CD4-positive, alpha-beta T cell (primary cell): ENCODE results near the gene CPZ. TPM values are rescaled to one million over a fixed set of nuclear protein-coding genes. Genes with fewer than 3 reads are reported as not detected.

ENCODE experiments used
- ATAC-seq: fragments of 200-7000 bp; cut with Tn5 transposase; one replicate; pipeline ENCODE4 v1.10.0; 2022; ENCODE audit warnings: mild to moderate bottlenecking; ENCODE audit not compliant: poor library complexity
- CTCF ChIA-PET: fragments of 350-600 bp; sonication (Branson Sonifier 250); formaldehyde crosslinking; loops from one replicate; lab custom pipeline; 2021; ENCODE audit warnings: antibody characterized with exemption, inconsistent platforms; lab: Charles Lee
- POLR2A ChIA-PET: fragments of 350-600 bp; sonication (Branson Sonifier 250); formaldehyde crosslinking; loops from one replicate; lab custom pipeline; 2021; ENCODE audit warnings: antibody characterized with exemption, inconsistent platforms; lab: Charles Lee
- DNase-seq, 14 experiments: peaks; one replicate each; pipeline ENCODE4 v3.0.0-alpha.2; 2013 to 2020; ENCODE audit warnings: mixed read lengths in 2 of 14
- H3K27ac ChIP-seq, 2 donors: one replicate each; pipeline versions ENCODE4 v1.5.1 to v1.7.0; 2013; ENCODE audit warnings: low read length in 2 of 2, low read depth in 1 of 2, mild to moderate bottlenecking in 1 of 2
- H3K27me3 ChIP-seq, 2 experiments: 1 replicate in 1 of 2; 2 replicates in 1 of 2; pipeline versions ENCODE4 v1.6.1 to v1.7.0; 2013; ENCODE audit warnings: low read length in 2 of 2, control low read depth in 1 of 2, mild to moderate bottlenecking in 1 of 2, moderate library complexity in 1 of 2; ENCODE audit not compliant: insufficient read depth in 2 of 2, control insufficient read depth in 1 of 2
- H3K36me3 ChIP-seq: one replicate; pipeline ENCODE4 v1.6.1; 2013; ENCODE audit warnings: low read length, control low read depth; ENCODE audit not compliant: insufficient read depth
- H3K4me1 ChIP-seq: one replicate; pipeline ENCODE4 v1.6.1; 2013; ENCODE audit warnings: low read length, control low read depth; ENCODE audit not compliant: insufficient read depth
- H3K4me3 ChIP-seq: one replicate; pipeline ENCODE4 v1.5.1; 2013; ENCODE audit warnings: mild to moderate bottlenecking, low read length, moderate library complexity
- H3K9me3 ChIP-seq, 2 experiments: 1 replicate in 1 of 2; 2 replicates in 1 of 2; pipeline versions ENCODE4 v1.6.1 to v1.7.0; 2013; ENCODE audit warnings: low read length in 2 of 2, mild to moderate bottlenecking in 2 of 2, control low read depth in 1 of 2, moderate library complexity in 1 of 2; ENCODE audit not compliant: control insufficient read depth in 1 of 2, insufficient read depth in 1 of 2
- H3K27ac Mint-ChIP-seq: one replicate; pipeline ENCODE4 v1.8.0; 2020; ENCODE audit warnings: mixed read lengths
- H3K27me3 Mint-ChIP-seq: one replicate; pipeline ENCODE4 v1.8.0; 2021; ENCODE audit warnings: mixed read lengths
- H3K36me3 Mint-ChIP-seq: one replicate; pipeline ENCODE4 v1.8.0; 2021; ENCODE audit warnings: low read depth, mixed read lengths
- H3K4me1 Mint-ChIP-seq: one replicate; pipeline ENCODE4 v1.8.0; 2021; ENCODE audit warnings: low read depth, mixed read lengths
- H3K4me3 Mint-ChIP-seq: one replicate; pipeline ENCODE4 v1.8.0; 2020; ENCODE audit warnings: mild to moderate bottlenecking, mixed read lengths
- H3K9me3 Mint-ChIP-seq: one replicate; pipeline ENCODE4 v1.8.0; 2020; ENCODE audit warnings: mixed read lengths
- intact Hi-C, 2 experiments: fragments of 100-400 bp; cut with DNase I in 1 of 2; cut with micrococcal nuclease in 1 of 2; formaldehyde crosslinking; loops; one replicate each; pipeline versions ENCODE4 v1.15.1 to v1.9.0; 2023 to 2025; cut with DNase I, micrococcal nuclease
- total RNA-seq, 174 experiments: library from RNA in 2 of 174; stranded (reverse) in 2 of 174; gene quantifications; one replicate each; pipeline ENCODE4 v1.2.3 and lab custom pipeline; 2021 to 2026
- TF ChIP-seq, protein P1 (sequence below): fragments of 200-600 bp; IDR thresholded peaks from one replicate; pipeline ENCODE4 v1.8.0; 2022; ENCODE audit warnings: antibody characterized with exemption, mild to moderate bottlenecking

Gene CPZ
- total RNA-seq, 2 experiments from 2014 or later: not detected

DNA sequence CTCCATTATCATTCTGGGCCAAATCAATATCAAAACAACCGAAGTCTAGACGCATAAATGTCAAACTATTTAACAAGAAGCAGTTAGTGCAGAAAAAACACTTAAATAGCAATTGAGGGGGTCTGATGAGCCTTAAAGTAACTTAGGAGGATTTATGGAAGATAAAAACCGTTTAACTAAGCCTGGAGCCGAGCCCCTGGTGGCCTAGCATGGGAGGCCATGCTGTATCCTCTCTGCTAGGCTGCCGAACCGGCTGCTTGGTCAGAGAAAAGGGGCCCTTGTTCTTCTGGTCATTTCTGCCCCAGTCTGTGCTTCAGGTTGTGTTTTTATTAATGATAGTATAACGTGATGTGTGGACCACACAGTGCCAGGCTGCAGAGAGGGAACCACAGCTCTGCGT is 72.4 kb downstream of the CPZ start:
- Histone ChIP-seq H3K36me3 (no peaks in the 10 kb centered on the region), H3K9me3 (no peaks in the 10 kb centered on the region), H3K4me3 (no peak overlapping the region), H3K4me1 (no peaks in the 10 kb centered on the region), H3K27ac (no peak overlapping the region), H3K27me3 (peaks cover 5 to 14% of the 10 kb centered on the region in 2 experiments)
- DNase-seq (no peak), ATAC-seq (no peak)
- intact Hi-C loops: no loop called here
- TF ChIP-seq, protein P1, sequence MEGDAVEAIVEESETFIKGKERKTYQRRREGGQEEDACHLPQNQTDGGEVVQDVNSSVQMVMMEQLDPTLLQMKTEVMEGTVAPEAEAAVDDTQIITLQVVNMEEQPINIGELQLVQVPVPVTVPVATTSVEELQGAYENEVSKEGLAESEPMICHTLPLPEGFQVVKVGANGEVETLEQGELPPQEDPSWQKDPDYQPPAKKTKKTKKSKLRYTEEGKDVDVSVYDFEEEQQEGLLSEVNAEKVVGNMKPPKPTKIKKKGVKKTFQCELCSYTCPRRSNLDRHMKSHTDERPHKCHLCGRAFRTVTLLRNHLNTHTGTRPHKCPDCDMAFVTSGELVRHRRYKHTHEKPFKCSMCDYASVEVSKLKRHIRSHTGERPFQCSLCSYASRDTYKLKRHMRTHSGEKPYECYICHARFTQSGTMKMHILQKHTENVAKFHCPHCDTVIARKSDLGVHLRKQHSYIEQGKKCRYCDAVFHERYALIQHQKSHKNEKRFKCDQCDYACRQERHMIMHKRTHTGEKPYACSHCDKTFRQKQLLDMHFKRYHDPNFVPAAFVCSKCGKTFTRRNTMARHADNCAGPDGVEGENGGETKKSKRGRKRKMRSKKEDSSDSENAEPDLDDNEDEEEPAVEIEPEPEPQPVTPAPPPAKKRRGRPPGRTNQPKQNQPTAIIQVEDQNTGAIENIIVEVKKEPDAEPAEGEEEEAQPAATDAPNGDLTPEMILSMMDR: no peak
- Mint-ChIP-seq H3K36me3 (no peaks in the 10 kb centered on the region), H3K27me3 (peaks cover 15% of the 10 kb centered on the region), H3K9me3 (no peaks in the 10 kb centered on the region), H3K27ac (no peak overlapping the region), H3K4me3 (no peak overlapping the region), H3K4me1 (no peaks in the 10 kb centered on the region)
- ChIA-PET POLR2A (no interaction called here), CTCF (no interaction called here)

- CTCF ChIA-PET: no interaction called here
- H3K27me3 Mint-ChIP-seq: peaks cover 12% of the 10 kb centered on the region
- Histone ChIP-seq H3K4me1 (no peaks in the 10 kb centered on the region), H3K36me3 (no peaks in the 10 kb centered on the region), H3K9me3 (no peaks in the 10 kb centered on the region), H3K4me3 (no peak overlapping the region), H3K27ac (no peak overlapping the region), H3K27me3 (peaks cover 5 to 13% of the 10 kb centered on the region in 2 experiments)
- no peaks in the 10 kb centered on the region for H3K9me3 Mint-ChIP-seq
- ATAC-seq (no peak), DNase-seq (no peak)
- no peaks in the 10 kb centered on the region for H3K36me3 Mint-ChIP-seq
- no peaks in the 10 kb centered on the region for H3K4me1 Mint-ChIP-seq
- intact Hi-C loops: no loop called here
- H3K27ac Mint-ChIP-seq: no peak overlapping the region
- H3K4me3 Mint-ChIP-seq: no peak overlapping the region
- POLR2A ChIA-PET: no interaction called here
- TF ChIP-seq, protein P1: no peak
Measured at GRCh38 chr4:8665406-8666360, 73.1 kb downstream of the CPZ start.

DNA sequence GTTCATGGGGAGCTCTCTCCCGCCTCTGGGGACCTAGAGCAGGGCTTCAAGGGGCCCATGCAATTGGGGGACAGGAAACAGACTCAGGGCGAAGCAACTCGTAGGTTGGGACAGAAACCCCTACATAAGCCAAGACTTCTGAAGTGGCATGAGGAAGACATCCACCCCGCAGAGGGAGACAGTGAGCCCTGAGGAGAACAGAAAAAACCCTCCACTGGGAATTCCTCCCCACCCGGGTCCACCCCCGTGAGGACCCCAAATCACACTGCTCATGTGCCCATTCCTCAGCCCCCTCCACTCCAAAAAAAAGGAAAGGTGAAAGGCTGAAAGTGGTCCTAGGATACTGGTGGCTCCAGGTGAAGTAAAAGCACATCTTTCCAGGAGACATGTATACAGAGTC is 74.0 kb downstream of the CPZ start:
- Histone ChIP-seq H3K27ac (no peak overlapping the region), H3K9me3 (no peaks in the 10 kb centered on the region), H3K4me3 (no peak overlapping the region), H3K4me1 (no peaks in the 10 kb centered on the region), H3K27me3 (peaks cover 5 to 11% of the 10 kb centered on the region in 2 experiments), H3K36me3 (no peaks in the 10 kb centered on the region)
- TF ChIP-seq, protein P1: no peak
- Mint-ChIP-seq H3K27ac (no peak overlapping the region), H3K36me3 (no peaks in the 10 kb centered on the region), H3K4me1 (no peaks in the 10 kb centered on the region), H3K4me3 (no peak overlapping the region), H3K27me3 (peaks cover 10% of the 10 kb centered on the region), H3K9me3 (no peaks in the 10 kb centered on the region)
- CTCF ChIA-PET: no interaction called here
- DNase-seq (no peak), ATAC-seq (no peak)
- POLR2A ChIA-PET: no interaction called here
- intact Hi-C loops: no loop called here

Other genes starting within 250 kb of the CPZ start
- gene ACOX3, start 152.0 kb upstream of the CPZ start, total RNA-seq: 1 to 10 TPM; 4.9 to 6.1 TPM
- gene TRMT44, start 152.0 kb upstream of the CPZ start, total RNA-seq: 10 to 100 TPM; 25.6 to 29.2 TPM
- gene GPR78, start 12.4 kb upstream of the CPZ start, total RNA-seq: not detected